Glutamatergic neuron (in vitro differentiated cells): ENCODE measurements around the gene CPHXL2. TPM values are rescaled to one million over a fixed set of nuclear protein-coding genes. Genes with fewer than 3 reads are reported as not detected.

Experiments
- DNase-seq: peaks from one replicate; pipeline ENCODE4 v3.0.0; 2022
- H3K27ac Mint-ChIP-seq: one replicate; pipeline ENCODE4 v1.8.0; 2020; ENCODE audit warnings: mild to moderate bottlenecking, mixed read lengths, inconsistent platforms; ENCODE audit not compliant: unreplicated experiment
- H3K27me3 Mint-ChIP-seq: one replicate; pipeline ENCODE4 v1.8.0; 2020; ENCODE audit warnings: mild to moderate bottlenecking, moderate library complexity, mixed read lengths, inconsistent platforms; ENCODE audit not compliant: unreplicated experiment
- H3K36me3 Mint-ChIP-seq: one replicate; pipeline ENCODE4 v1.8.0; 2020; ENCODE audit warnings: mild to moderate bottlenecking, mixed read lengths, inconsistent platforms; ENCODE audit not compliant: unreplicated experiment
- H3K4me1 Mint-ChIP-seq: one replicate; pipeline ENCODE4 v1.8.0; 2020; ENCODE audit warnings: mild to moderate bottlenecking, low read depth, mixed read lengths, inconsistent platforms; ENCODE audit not compliant: unreplicated experiment
- H3K4me3 Mint-ChIP-seq: one replicate; pipeline ENCODE4 v1.8.0; 2020; ENCODE audit warnings: mild to moderate bottlenecking, mixed read lengths, inconsistent platforms; ENCODE audit not compliant: unreplicated experiment
- H3K9me3 Mint-ChIP-seq: one replicate; pipeline ENCODE4 v1.8.0; 2020; ENCODE audit warnings: mild to moderate bottlenecking, moderate library complexity, mixed read lengths, inconsistent platforms; ENCODE audit not compliant: unreplicated experiment
- total RNA-seq: library from RNA; stranded (reverse); fragmentation: NEBNext Ultra II Directional; extraction: Animal tissue kit (Norgen Biotek cat#: 25700); gene quantifications from one replicate; pipeline ENCODE4 v1.2.1, GENCODE V29; 2021; ENCODE audit not compliant: unreplicated experiment
- TF ChIP-seq, protein P1 (sequence below): fragments of 200-600 bp; sonication (generic); IDR thresholded peaks from one replicate; pipeline ENCODE4 v1.5.0; 2021; ENCODE audit not compliant: partially characterized antibody, unreplicated experiment

Gene CPHXL2
- total RNA-seq, 1 donor from 2014 or later = not detected

DNA sequence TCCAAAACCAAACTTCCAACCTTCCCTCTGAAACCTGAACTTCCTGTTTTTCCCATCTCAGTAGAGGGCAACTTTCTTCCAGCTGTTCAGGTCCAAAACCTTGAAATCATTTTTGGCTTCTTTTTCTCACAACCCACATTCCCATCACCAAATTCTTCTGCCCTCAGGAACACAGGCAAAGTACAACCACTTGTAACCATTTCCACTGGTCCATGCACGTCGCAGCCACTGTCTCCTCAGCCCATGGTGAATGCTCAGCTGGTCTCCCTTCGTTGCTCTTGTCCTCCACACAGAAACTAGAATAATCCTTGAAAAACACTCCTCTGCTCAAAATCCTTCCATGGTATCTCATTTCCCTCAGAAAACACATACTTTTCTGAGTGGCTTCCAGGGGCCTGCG is 50.0 kb downstream of the CPHXL2 start:
- Mint-ChIP-seq H3K27ac (no peak overlapping the region), H3K9me3 (peaks cover 3% of the 10 kb centered on the region), H3K4me1 (no peaks in the 10 kb centered on the region), H3K36me3 (no peaks in the 10 kb centered on the region), H3K27me3 (peaks cover 2% of the 10 kb centered on the region), H3K4me3 (no peak overlapping the region)
- DNase-seq = no peak
- TF ChIP-seq, protein P1, sequence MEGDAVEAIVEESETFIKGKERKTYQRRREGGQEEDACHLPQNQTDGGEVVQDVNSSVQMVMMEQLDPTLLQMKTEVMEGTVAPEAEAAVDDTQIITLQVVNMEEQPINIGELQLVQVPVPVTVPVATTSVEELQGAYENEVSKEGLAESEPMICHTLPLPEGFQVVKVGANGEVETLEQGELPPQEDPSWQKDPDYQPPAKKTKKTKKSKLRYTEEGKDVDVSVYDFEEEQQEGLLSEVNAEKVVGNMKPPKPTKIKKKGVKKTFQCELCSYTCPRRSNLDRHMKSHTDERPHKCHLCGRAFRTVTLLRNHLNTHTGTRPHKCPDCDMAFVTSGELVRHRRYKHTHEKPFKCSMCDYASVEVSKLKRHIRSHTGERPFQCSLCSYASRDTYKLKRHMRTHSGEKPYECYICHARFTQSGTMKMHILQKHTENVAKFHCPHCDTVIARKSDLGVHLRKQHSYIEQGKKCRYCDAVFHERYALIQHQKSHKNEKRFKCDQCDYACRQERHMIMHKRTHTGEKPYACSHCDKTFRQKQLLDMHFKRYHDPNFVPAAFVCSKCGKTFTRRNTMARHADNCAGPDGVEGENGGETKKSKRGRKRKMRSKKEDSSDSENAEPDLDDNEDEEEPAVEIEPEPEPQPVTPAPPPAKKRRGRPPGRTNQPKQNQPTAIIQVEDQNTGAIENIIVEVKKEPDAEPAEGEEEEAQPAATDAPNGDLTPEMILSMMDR = no peak

DNA sequence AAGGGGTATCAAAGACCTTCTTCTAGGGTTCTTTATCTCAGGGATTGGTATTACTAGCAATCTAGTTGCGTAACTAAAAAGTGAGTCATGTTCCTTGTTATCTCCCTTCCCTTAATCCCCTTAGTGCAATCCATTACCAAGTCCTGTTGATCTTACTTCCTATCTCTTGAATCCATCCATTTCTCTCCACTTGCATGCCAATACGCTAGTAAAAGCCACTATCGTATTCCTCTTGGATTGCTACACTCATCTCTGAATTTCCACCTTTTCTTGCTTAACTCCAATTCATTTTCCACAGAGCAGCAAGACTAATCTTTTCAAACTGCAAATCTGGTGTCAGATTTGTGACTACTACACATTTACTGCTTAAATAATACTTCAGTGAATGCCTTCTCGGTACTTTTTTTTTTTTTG is 51.9 kb downstream of the CPHXL2 start:
- H3K27ac Mint-ChIP-seq = no peak overlapping the region
- DNase-seq = no peak
- TF ChIP-seq, protein P1 = no peak
- peaks cover 2% of the 10 kb centered on the region for H3K27me3 Mint-ChIP-seq
- H3K36me3 Mint-ChIP-seq = no peaks in the 10 kb centered on the region
- no peak overlapping the region for H3K4me3 Mint-ChIP-seq
- peaks cover 10% of the 10 kb centered on the region for H3K4me1 Mint-ChIP-seq
- H3K9me3 Mint-ChIP-seq = peaks cover 3% of the 10 kb centered on the region

DNA sequence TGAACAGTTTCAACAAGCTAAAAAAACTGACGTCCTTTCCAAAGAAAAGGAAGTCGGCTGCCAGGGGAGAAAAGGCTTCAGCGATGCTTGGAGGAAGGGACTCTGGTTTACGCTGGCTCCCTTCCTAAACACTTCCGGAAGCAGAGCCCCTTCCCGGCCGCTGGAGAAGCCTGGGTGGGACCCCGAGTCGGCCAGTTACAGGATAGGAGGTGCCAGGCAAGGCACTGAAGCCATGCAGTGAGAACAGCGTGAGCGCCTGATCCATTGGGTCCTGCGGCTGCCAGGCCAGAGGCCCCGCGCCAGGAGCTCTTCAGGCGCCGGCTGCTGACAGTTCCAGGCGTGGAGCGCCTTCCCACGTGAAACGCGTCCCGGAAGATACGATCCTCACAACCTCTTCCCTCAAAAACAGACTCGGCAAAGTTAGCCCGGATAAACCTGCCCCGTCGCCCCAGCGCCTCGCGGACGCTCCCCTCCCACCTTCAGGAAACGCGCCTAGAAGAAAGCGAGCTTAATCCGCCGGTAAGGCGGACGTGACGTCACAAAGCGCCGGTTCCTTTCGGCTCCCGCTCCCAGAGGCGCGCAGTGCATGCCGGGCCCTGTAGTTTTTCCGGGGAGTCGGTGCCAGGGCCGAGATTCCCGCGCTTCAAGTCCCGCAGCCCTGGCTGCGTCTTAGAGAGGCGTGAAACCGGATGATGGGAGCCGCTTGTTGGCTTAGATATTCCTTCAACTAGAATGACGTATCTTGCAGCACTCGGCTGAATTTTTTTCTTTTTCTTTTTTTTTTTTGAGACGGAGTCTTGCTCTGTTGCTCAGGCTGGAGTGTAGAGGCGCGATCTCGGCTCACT is 53.8 kb downstream of the CPHXL2 start, which contains the start of gene ADAT1:
ADAT1 (minus strand) TSS at position 521 of the 845 bp plus-strand sequence. CDS start 2,482 bp downstream, outside the sequence.
- H3K9me3 Mint-ChIP-seq = peaks cover 3% of the 10 kb centered on the region
- H3K36me3 Mint-ChIP-seq = no peaks in the 10 kb centered on the region
- H3K4me1 Mint-ChIP-seq = peaks cover 10% of the 10 kb centered on the region

DNA sequence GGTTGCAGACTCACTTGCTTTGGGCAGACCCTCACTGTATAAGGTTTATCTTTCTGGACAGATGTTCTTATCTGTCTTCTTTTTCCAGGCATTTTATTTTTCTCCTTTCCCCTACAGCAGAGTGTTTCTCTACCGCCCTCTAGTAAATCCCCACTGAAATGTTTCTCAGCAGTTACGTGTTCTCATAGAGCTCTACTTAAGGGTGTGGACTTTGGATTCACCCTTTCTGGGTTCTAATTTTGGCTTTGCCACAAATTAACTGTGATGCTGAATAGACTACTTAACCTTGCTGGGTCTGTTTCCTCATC is 55.7 kb downstream of the CPHXL2 start:
- H3K36me3 Mint-ChIP-seq = no peaks in the 10 kb centered on the region
- peak overlapping the region; percentile 59 for H3K27ac Mint-ChIP-seq
- TF ChIP-seq, protein P1 = no peak
- peaks cover 10% of the 10 kb centered on the region for H3K4me1 Mint-ChIP-seq
- peak overlapping the region; percentile 72 for H3K4me3 Mint-ChIP-seq
- H3K9me3 Mint-ChIP-seq = peaks cover 3% of the 10 kb centered on the region
- no peak for DNase-seq
- H3K27me3 Mint-ChIP-seq = peaks cover 4% of the 10 kb centered on the region

More for the DNA sequence above, 53.8 kb downstream of the CPHXL2 start, which contains the start of gene ADAT1:
- DNase-seq = peak; percentile 98
- Mint-ChIP-seq H3K27ac (peak within 1 kb of the TSS; percentile 97), H3K27me3 (peaks cover 4% of the 10 kb centered on the region), H3K4me3 (peak within 1 kb of the TSS; percentile 95)
- TF ChIP-seq, protein P1 = no peak

DNA sequence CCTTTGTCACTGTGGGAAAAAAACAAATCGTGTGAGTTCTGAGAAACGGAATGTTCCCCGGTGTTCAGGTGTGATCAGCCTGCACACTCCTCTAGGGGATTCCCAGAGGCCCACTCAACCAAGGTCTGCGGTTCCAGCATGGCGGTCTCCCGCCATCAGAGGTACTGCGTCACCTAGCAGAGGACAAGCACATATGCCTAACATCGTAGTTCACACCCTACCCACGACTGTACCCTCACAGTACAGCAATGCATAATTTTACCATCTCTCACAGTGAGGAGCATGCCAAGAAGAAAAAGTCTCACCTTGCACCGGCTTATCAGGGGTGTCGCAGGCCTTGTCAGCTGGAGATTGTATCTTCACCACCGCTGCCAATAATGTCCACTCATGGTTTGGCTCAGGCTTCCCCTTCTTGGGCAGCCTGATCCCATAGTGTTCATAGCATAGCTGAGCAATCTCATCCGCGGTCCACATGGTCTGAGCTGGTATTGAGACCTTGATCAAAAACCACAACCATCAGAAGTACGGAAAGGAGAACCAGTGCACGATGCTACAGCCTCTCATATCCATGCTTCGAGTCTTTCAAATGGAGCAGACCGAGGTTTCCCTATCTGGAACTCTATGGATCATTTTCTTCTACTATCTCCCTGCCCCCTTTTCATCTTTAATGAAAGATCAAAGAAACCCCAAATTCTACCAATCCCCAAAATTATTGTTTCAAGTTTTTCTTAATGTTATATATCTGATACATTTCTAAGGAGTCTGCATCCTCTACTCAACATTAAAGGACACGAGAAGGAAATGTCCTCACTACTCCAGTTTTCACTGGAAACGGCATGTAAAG is 56.3 kb downstream of the CPHXL2 start:
- H3K36me3 Mint-ChIP-seq = no peaks in the 10 kb centered on the region
- no peak for DNase-seq
- H3K27ac Mint-ChIP-seq = peak overlapping the region; percentile 59
- H3K9me3 Mint-ChIP-seq = peaks cover 1% of the 10 kb centered on the region
- peaks cover 4% of the 10 kb centered on the region for H3K27me3 Mint-ChIP-seq
- TF ChIP-seq, protein P1 = no peak
- H3K4me3 Mint-ChIP-seq = peak overlapping the region; percentile 72
- H3K4me1 Mint-ChIP-seq = peaks cover 10% of the 10 kb centered on the region
